Measurements from ENCODE around the gene BCAS1. TPM values are rescaled to one million over a fixed set of nuclear protein-coding genes. Genes with fewer than 3 reads are reported as not detected.

BCAS1 gene
- total RNA-seq, 1 experiment from 2014 or later: 4.0 TPM

- POLR2A ChIA-PET (ENCODE audit: unreplicated experiment): no interaction called here
- peak overlapping the region; percentile 87 for H3K4me2 ChIP-seq
- H2AFZ ChIP-seq: 0 out of 2 replicates have a peak overlapping the region, but pooled peaks have one; percentile 89
- H3K4me1 ChIP-seq (replicated peaks; ENCODE audit: insufficient read depth): peaks cover 47% of the 10 kb centered on the region
- H3K27me3 ChIP-seq (ENCODE audit: insufficient read depth, low read depth): no peaks in the 10 kb centered on the region
- H4K20me1 ChIP-seq (ENCODE audit: insufficient read depth): no peaks in the 10 kb centered on the region
- H3K27ac ChIP-seq: peak overlapping the region; percentile 93
- no peak overlapping the region for H3K4me3 ChIP-seq
- DNase-seq: no peak
- BruUV-seq (replicated peaks): no TSS peak
- intact Hi-C loops (cut with micrococcal nuclease; ENCODE audit: unreplicated experiment): no loop called here
- H3K36me3 ChIP-seq (ENCODE audit: low read depth): no peaks in the 10 kb centered on the region
- no peaks in the 10 kb centered on the region for H3K9me2 ChIP-seq (ENCODE audit: insufficient read depth)
- TF ChIP-seq EZH2 (IDR thresholded peaks at IDR 0.05; ENCODE audit: low read depth) (no peak), CTCF (conservative IDR thresholded peaks at IDR 0.05) (no peak)
- no peaks in the 10 kb centered on the region for H3K9me3 ChIP-seq (ENCODE audit: insufficient read depth, low read depth)
- CTCF ChIA-PET: interaction anchor here (0.7 to 1.0 kb wide), 2 partner anchors 44 to 55 kb away, joined by 3 to 6 read pairs; no protein-coding TSS in a partner anchor
- H3K79me2 ChIP-seq (ENCODE audit: low read depth): no peaks in the 10 kb centered on the region
- peaks cover 31% of the 10 kb centered on the region; the same call in 1 of the 2 replicates for H3F3A ChIP-seq (ENCODE audit: insufficient read depth, low read depth)
These were observed 156.2 kb downstream of the BCAS1 start for GRCh38 chr20:53914091-53914780.

- BruUV-seq (replicated peaks): no TSS peak
- no peaks in the 10 kb centered on the region for H3K27me3 ChIP-seq (ENCODE audit: insufficient read depth, low read depth)
- peaks cover 58% of the 10 kb centered on the region for H3K4me1 ChIP-seq (replicated peaks; ENCODE audit: insufficient read depth)
- H3K9me2 ChIP-seq (ENCODE audit: insufficient read depth): no peaks in the 10 kb centered on the region
- H3K36me3 ChIP-seq (ENCODE audit: low read depth): no peaks in the 10 kb centered on the region
- no peak for DNase-seq
- ChIA-PET CTCF (interaction anchor here (0.6 kb wide), 1 partner anchor 31 kb away, joined by 14 read pairs; no protein-coding TSS in a partner anchor), POLR2A (ENCODE audit: unreplicated experiment) (interaction anchor here (0.6 kb wide), 1 partner anchor 360 kb away, joined by 12 read pairs; no protein-coding TSS in a partner anchor)
- intact Hi-C loops (cut with micrococcal nuclease; ENCODE audit: unreplicated experiment): no loop called here
- H3K9me3 ChIP-seq (ENCODE audit: insufficient read depth, low read depth): no peaks in the 10 kb centered on the region
- H2AFZ ChIP-seq: no peak overlapping the region
- no peak overlapping the region for H3K27ac ChIP-seq
- TF ChIP-seq EZH2 (IDR thresholded peaks at IDR 0.05; ENCODE audit: low read depth): no peak
- TF ChIP-seq CTCF (conservative IDR thresholded peaks at IDR 0.05): no peak
- H3K4me2 ChIP-seq: no peak overlapping the region
- peaks cover 39% of the 10 kb centered on the region; the same call in 1 of the 2 replicates for H3F3A ChIP-seq (ENCODE audit: insufficient read depth, low read depth)
- H4K20me1 ChIP-seq (ENCODE audit: insufficient read depth): no peaks in the 10 kb centered on the region
- no peak overlapping the region for H3K4me3 ChIP-seq
- no peaks in the 10 kb centered on the region for H3K79me2 ChIP-seq (ENCODE audit: low read depth)
These were observed 159.1 kb downstream of the BCAS1 start for GRCh38 chr20:53911301-53911700.

GRCh38 chr20:53910351-53911002, 159.9 kb downstream of the BCAS1 start:
- BruUV-seq (replicated peaks): no TSS peak
- POLR2A ChIA-PET (ENCODE audit: unreplicated experiment): no interaction called here
- Histone ChIP-seq H3K4me1 (replicated peaks; ENCODE audit: insufficient read depth) (peaks cover 61% of the 10 kb centered on the region), H4K20me1 (ENCODE audit: insufficient read depth) (no peaks in the 10 kb centered on the region), H3K4me3 (no peak overlapping the region), H3K4me2 (no peak overlapping the region), H3F3A (ENCODE audit: insufficient read depth, low read depth) (peaks cover 43% of the 10 kb centered on the region), H2AFZ (no peak overlapping the region), H3K27ac (no peak overlapping the region), H3K9me3 (ENCODE audit: insufficient read depth, low read depth) (no peaks in the 10 kb centered on the region), H3K27me3 (ENCODE audit: insufficient read depth, low read depth) (no peaks in the 10 kb centered on the region), H3K79me2 (ENCODE audit: low read depth) (no peaks in the 10 kb centered on the region), H3K36me3 (ENCODE audit: low read depth) (no peaks in the 10 kb centered on the region), H3K9me2 (ENCODE audit: insufficient read depth) (no peaks in the 10 kb centered on the region)
- CTCF ChIA-PET: no interaction called here
- intact Hi-C loops (cut with micrococcal nuclease; ENCODE audit: unreplicated experiment): no loop called here
- no peak for DNase-seq
- no peak for TF ChIP-seq CTCF (conservative IDR thresholded peaks at IDR 0.05)
- TF ChIP-seq EZH2 (IDR thresholded peaks at IDR 0.05; ENCODE audit: low read depth): no peak
